ENCODE results near the gene SMIM36.
"Not testable (repeated sequence)": the region's sequence is repeated elsewhere in the genome, so short reads cannot be mapped to it uniquely, and the experiment has no call there.

Gene SMIM36

DNA sequence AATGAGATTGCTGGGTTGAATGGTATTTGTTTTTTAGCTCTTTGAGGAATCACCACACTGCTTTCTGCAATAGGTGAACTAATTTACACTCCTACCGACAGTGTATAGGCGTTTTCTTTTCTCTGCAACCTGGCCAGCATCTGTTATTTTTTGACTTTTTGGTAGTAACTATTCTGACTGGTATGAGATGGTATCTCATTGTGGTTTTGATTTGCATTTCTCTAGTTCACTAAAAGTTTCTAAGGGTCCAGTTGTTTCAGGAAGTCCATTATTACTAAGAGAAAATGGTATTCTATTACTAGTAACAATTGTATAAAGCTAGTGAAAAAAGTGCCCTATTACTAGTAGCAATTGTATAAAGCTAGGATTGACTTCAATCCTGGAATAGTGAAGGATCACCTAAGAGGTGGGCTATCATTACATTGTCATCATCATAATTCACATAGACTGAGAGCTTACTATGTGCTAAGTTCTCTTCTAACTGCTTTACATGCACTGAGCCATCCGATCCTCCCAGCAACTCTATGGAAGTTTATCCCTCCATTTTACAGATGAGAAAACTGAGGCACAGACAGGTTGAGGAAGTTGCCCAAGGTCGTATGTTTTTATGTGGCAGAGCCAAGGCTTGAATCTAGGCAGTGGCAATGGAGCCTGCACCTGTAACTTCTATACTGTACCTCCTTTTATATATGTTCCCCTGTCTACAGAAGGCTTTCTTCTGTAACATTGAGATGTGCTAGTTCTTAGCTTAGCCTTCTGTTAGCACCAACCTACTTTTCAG is 13.4 kb upstream of the SMIM36 start:
- no peak overlapping the region for H3K27ac ChIP-seq
- TF ChIP-seq, protein P1, sequence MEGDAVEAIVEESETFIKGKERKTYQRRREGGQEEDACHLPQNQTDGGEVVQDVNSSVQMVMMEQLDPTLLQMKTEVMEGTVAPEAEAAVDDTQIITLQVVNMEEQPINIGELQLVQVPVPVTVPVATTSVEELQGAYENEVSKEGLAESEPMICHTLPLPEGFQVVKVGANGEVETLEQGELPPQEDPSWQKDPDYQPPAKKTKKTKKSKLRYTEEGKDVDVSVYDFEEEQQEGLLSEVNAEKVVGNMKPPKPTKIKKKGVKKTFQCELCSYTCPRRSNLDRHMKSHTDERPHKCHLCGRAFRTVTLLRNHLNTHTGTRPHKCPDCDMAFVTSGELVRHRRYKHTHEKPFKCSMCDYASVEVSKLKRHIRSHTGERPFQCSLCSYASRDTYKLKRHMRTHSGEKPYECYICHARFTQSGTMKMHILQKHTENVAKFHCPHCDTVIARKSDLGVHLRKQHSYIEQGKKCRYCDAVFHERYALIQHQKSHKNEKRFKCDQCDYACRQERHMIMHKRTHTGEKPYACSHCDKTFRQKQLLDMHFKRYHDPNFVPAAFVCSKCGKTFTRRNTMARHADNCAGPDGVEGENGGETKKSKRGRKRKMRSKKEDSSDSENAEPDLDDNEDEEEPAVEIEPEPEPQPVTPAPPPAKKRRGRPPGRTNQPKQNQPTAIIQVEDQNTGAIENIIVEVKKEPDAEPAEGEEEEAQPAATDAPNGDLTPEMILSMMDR (IDR thresholded peaks at IDR 0.05) = no peak
- no peak for TF ChIP-seq ZFX (IDR thresholded peaks at IDR 0.05; ENCODE audit: borderline replicate concordance)

DNA sequence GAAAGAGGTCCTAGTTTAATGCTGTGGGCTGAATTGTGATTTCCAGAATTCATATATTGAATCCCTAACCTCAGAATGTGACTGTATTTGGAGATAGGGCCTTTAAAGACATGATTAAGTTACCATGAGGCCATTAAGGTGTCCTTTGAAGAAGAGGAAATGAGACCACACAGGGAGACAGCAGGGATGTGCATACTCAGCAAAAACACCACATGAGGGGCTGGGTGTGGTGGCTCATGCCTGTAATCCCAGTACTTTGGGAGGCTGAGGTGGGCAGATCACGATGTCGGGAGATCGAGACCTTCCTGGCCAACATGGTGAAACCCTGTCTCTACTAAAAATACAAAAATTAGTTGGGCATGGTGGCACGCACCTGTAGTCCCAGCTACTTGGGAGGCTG is 11.8 kb upstream of the SMIM36 start:
- H3K27ac ChIP-seq = not testable (repeated sequence)

DNA sequence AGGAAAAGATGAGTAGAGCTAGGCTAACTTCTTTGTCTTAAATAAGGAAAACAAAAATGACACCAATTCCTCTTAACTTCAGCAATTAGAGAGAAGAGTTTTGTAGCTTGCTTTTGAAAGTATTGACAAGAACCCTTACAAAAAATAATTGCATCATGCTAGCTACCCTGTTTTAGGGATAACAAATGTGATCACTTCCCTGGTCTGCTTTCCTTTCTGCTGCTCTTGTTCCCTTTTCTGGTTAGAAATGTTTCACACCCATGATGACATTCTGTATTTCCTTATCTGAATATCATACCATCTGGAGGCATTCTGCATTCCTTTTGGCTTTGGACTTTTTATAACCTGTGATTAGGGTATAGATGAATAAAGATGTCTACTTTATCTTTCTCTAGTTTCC is 9.9 kb upstream of the SMIM36 start:
- no peak for TF ChIP-seq ZFX (IDR thresholded peaks at IDR 0.05; ENCODE audit: borderline replicate concordance)
- TF ChIP-seq, protein P1 (IDR thresholded peaks at IDR 0.05) = no peak
- H3K27ac ChIP-seq = no peak overlapping the region

DNA sequence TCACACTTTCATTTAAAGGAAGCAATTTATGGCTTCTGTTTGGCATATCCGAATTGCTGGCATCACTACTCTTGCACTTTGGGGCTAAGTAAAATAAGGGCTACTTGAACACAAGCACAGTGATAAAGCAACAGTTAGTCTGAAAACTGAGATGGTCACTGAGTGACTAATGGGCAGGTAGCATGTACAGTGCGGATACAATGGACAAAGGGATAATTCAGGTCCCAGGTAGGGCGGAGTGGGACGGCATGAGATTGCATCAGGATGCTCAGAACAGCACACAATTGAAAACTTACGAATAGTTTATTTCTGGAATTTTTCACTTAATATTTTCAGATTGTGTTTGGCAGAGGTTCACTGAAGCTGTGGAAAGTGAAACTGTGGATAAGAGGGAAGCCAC is 9.2 kb upstream of the SMIM36 start:
- no peak overlapping the region for H3K27ac ChIP-seq
- no peak for TF ChIP-seq ZFX (IDR thresholded peaks at IDR 0.05; ENCODE audit: borderline replicate concordance)
- TF ChIP-seq, protein P1 (IDR thresholded peaks at IDR 0.05) = no peak

DNA sequence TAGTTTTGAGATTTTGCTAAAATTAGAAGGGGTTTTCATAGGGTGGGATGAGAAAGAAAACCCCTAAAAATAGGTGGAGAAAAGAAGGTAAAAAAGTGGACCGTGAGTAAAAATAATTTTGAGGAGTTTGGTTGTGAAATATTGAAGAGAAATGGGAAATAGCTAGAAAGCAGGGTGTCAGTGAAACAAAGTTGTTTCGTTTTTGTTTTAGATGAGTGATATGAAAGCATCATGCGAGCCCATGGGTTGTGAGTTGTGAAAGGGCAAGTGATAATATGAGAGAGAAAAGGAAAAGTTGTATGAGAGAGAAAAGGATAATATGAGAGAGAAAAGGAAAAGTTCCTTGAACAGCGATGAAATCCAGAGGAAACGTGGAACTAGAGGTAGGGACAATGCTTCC is 7.3 kb upstream of the SMIM36 start:
- H3K27ac ChIP-seq = no peak overlapping the region
- TF ChIP-seq, protein P1 (IDR thresholded peaks at IDR 0.05) = no peak
- no peak for TF ChIP-seq ZFX (IDR thresholded peaks at IDR 0.05; ENCODE audit: borderline replicate concordance)

DNA sequence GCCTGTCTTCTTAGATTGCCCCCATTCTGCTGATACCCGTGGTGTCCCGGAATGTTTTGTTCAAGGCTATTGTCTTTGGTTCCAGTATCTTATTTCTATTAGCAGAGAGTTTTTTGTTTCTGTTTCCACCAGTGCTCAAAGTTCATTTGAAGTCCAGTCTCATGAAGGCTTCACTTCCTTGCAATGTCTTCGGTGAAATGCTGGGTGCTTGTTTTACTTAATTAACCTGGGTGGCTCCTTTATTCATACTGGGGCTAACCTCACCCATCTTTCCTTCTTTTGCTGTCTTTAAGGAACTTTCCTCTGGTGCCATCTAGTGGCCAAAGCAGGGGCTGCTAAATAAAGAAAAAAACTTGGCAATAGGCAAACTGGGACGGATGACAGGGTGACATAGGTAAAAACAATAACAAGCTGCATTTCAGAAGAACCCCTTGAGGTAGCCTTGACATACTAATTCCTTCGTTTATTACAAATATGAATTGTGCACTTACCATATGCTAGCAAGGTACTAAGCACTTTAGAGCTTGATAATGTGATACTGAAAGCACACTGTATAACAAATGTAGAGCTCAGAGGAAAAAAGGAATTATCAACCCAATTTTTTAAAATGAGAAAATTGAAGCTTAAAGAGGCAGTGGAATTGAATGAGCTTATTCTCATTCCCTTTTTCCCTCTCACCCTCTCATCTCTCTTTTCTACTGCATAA is 2.8 kb upstream of the SMIM36 start:
- H3K27ac ChIP-seq = no peak overlapping the region
- TF ChIP-seq, protein P1 (IDR thresholded peaks at IDR 0.05) = peak; percentile 94
- TF ChIP-seq ZFX (IDR thresholded peaks at IDR 0.05; ENCODE audit: borderline replicate concordance) = no peak

DNA sequence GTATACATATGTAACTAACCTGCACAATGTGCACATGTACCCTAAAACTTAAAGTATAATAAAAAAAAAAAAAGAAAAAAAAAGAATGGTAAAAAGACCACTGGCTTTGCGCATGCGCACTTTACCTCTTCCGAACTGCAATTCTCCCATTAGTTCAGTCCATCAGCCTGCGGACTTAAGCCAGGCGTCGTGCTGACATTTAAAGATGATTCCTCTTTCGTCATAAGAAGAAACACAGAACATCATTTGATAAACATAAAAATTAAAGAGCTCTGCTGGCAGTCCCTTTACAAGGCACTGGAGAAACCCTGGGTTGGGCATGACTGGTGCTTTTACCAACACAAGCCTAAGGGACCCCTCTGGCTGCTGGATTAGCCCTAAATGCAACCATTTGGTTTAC is 3.6 kb downstream of the SMIM36 start:
- not testable (repeated sequence) for H3K27ac ChIP-seq

DNA sequence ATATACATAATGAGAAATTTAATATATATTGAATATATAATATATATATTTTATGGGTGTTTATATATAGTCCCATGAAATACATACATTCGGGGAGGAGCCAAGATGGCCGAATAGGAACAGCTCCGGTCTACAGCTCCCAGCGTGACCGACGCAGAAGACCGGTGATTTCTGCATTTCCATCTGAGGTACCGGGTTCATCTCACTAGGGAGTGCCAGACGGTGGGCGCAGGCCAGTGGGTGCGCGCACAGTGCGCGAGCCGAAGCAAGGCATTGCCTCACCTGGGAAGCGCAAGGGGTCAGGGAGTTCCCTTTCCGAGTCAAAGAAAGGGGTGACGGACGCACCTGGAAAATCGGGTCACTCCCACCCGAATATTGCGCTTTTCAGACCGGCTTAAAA is 9.6 kb downstream of the SMIM36 start:
- H3K27ac ChIP-seq = peak overlapping the region; percentile 61

DNA sequence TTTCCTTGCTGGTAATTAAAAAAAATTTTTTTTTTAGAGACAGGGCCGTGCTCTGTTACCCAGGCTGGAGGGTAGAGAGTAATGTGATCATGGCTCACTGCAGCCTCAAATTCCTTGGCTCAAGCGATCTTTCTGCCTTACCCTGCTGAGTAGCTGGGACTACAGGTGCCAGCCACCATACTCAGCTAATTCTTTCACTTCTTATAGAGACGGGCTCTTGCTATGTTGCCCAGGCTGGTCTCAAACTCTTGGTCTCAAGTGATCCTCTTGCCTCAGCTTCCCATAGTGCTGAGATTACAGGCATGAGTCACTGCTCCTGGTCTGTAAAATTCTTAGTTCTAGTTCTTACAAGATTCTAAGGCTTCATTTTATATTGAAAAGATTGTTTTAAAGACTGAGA is 11.1 kb downstream of the SMIM36 start:
- TF ChIP-seq ZFX (IDR thresholded peaks at IDR 0.05; ENCODE audit: borderline replicate concordance) = no peak
- TF ChIP-seq, protein P1 (IDR thresholded peaks at IDR 0.05) = no peak
- H3K27ac ChIP-seq = peak overlapping the region; percentile 25; the same call in 1 of the 2 replicates

All from 22Rv1 (cell line).